Measurements from ENCODE around the gene MEF2C. TPM values are rescaled to one million over a fixed set of nuclear protein-coding genes. Genes with fewer than 3 reads are reported as not detected.

Gene MEF2C
- total RNA-seq, 2 donors from 2014 or later, result 7.3 to 26.9 TPM

DNA sequence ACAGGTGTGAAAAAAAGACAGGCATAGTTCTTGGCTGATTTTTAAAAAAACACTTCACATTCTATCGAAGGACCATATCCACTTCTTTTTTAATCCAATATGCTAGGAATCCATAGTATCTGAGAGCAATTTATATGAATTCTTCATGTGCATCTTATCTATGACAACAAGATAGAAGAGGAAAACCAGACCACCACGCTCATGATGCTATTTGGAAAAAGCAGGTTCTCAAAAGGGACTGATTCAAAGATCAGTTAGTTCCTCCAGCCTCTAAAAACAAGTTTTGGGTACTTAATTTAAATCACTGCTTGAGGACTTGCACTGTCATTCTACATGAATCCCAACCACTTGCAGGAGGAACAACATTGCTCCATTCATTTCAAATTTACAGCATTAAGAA, 6.3 kb downstream of the MEF2C start:
- TF ChIP-seq, protein P1, sequence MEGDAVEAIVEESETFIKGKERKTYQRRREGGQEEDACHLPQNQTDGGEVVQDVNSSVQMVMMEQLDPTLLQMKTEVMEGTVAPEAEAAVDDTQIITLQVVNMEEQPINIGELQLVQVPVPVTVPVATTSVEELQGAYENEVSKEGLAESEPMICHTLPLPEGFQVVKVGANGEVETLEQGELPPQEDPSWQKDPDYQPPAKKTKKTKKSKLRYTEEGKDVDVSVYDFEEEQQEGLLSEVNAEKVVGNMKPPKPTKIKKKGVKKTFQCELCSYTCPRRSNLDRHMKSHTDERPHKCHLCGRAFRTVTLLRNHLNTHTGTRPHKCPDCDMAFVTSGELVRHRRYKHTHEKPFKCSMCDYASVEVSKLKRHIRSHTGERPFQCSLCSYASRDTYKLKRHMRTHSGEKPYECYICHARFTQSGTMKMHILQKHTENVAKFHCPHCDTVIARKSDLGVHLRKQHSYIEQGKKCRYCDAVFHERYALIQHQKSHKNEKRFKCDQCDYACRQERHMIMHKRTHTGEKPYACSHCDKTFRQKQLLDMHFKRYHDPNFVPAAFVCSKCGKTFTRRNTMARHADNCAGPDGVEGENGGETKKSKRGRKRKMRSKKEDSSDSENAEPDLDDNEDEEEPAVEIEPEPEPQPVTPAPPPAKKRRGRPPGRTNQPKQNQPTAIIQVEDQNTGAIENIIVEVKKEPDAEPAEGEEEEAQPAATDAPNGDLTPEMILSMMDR (IDR thresholded peaks at IDR 0.05), result no peak
- Histone ChIP-seq H3K4me3 (no peak overlapping the region), H3K9me3 (no peaks in the 10 kb centered on the region), H3K36me3 (no peaks in the 10 kb centered on the region), H3K4me1 (no peaks in the 10 kb centered on the region), H3K9ac (ENCODE audit: low read depth in 2 of 2, low read length in 2 of 2) (no peak overlapping the region), H3K27me3 (no peaks in the 10 kb centered on the region), H3K27ac (no peak overlapping the region)
- DNase-seq, result no peak
- intact Hi-C loops (cut with DNase I), result loop anchor here (10.0 kb wide), 1 partner anchor 1298 kb away; no protein-coding TSS in a partner anchor

DNA sequence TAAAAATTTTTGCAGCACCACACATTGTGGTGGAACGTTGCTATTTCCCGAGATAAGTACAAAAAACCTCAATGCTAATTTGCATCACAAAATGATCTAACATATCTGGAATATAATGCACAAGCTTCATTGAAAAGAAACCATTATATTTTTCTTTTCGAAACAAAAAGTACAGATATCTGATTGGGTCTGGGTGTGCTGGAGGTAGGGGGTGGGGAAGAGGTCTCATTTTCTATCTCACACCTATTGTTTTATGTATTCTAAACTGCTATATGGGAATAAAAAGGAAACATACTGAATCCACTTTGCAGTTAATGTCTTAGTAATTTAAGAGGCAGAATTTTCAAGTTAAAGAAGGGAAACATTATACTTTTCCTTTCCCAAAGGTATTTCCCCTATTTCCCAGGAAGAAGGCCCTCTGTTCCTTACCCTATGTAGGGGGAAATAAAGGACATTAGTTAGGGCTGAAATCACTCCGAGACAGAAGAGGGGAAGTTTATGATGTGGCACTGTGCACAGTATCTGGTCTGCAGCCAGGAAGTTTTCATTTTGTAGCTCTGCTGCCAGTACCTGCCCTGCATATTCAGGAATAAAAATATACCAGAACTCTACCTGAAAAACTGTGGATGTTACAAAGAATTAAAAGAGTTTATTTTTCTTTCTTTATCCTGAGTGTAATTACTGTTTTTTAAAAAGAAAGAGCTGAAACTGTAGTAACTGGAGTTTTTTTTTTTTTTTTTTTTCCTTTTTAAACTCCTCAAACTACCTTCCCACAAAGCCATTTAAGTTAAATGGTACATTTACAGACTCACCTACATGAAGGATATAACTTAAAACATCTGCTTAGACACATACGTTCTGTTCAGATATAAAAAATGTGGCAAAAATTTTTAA, 7.4 kb downstream of the MEF2C start:
- H3K4me1 ChIP-seq, result no peaks in the 10 kb centered on the region
- H3K27ac ChIP-seq, result no peak overlapping the region
- TF ChIP-seq, protein P1 (IDR thresholded peaks at IDR 0.05), result no peak
- H3K36me3 ChIP-seq, result no peaks in the 10 kb centered on the region
- H3K9me3 ChIP-seq, result no peaks in the 10 kb centered on the region
- no peak overlapping the region for H3K9ac ChIP-seq (ENCODE audit: low read depth in 2 of 2, low read length in 2 of 2)
- intact Hi-C loops (cut with DNase I), result loop anchor here (10.0 kb wide), 1 partner anchor 1299 kb away; no protein-coding TSS in a partner anchor
- no peak overlapping the region for H3K4me3 ChIP-seq
- no peak for DNase-seq
- no peaks in the 10 kb centered on the region for H3K27me3 ChIP-seq

DNA sequence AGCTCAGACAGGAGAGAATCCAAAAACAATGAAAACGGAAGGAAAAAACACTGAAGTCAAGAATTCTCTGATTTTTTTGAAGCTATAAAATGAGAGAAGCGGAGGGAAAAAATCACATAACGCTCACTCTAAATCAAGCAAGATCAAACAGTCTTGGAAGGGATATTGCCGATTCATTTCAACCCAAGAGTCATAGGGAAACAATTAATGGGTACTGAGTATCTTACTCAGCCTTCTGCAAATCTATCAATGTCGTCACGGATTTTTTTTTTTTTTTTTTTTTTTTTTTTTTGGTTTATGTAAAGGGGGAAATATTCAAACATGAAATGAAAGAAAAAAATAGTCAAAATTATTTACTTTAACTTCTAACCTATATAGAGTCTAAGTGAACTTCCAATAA, 9.5 kb downstream of the MEF2C start:
- intact Hi-C loops (cut with DNase I), result loop anchor here (10.0 kb wide), 1 partner anchor 1301 kb away; no protein-coding TSS in a partner anchor
- H3K4me1 ChIP-seq, result no peaks in the 10 kb centered on the region
- no peaks in the 10 kb centered on the region for H3K36me3 ChIP-seq
- no peak overlapping the region for H3K4me3 ChIP-seq
- no peaks in the 10 kb centered on the region for H3K9me3 ChIP-seq
- no peak overlapping the region for H3K9ac ChIP-seq (ENCODE audit: low read depth in 2 of 2, low read length in 2 of 2)
- no peaks in the 10 kb centered on the region for H3K27me3 ChIP-seq
- H3K27ac ChIP-seq, result no peak overlapping the region
- TF ChIP-seq, protein P1 (IDR thresholded peaks at IDR 0.05), result no peak
- DNase-seq, result no peak

DNA sequence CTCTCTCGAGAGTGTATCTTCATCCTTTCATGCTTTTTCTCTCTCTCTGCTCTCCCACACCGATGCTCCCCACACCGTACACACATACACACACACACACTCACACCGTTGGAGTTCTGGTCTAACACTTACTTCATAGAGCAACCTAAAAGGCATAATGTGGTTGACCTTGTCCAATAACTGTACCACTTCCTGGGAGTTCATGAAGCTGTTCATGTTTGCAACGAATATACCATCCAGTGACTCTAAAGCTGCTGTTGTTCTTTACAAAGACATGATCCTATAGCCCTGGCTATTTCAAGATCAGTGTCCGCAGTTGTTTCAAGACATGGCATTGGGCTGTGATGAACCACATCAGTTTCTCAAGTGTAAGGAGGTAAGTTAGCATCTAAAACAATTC, 10.0 kb downstream of the MEF2C start:
- H3K27me3 ChIP-seq, result no peaks in the 10 kb centered on the region
- no peak overlapping the region for H3K9ac ChIP-seq (ENCODE audit: low read depth in 2 of 2, low read length in 2 of 2)
- H3K36me3 ChIP-seq, result no peaks in the 10 kb centered on the region
- H3K4me1 ChIP-seq, result no peaks in the 10 kb centered on the region
- TF ChIP-seq, protein P1 (IDR thresholded peaks at IDR 0.05), result no peak
- H3K4me3 ChIP-seq, result no peak overlapping the region
- no peaks in the 10 kb centered on the region for H3K9me3 ChIP-seq
- no peak overlapping the region for H3K27ac ChIP-seq
- DNase-seq, result no peak
- intact Hi-C loops (cut with DNase I), result loop anchor here (10.0 kb wide), 1 partner anchor 1302 kb away; no protein-coding TSS in a partner anchor

DNA sequence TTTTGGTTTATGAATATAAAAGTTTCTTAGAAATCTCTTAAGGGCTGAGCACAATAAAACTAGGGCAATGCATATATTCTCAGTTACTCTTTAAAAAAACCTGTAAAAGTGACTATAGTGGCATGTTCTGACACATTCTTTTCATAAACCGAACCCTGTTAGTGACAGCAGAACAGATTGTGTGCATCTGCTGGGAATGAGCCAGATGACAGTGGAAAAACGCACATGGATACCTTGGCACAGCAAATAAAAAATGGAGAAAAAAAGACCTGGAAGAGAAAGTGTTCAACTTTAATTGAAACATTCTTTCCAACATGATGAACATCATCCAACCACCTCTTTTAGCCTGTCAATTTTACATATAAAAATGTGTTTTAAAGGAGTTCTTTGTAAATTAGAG, 12.7 kb downstream of the MEF2C start:
- no peak for DNase-seq
- Histone ChIP-seq H3K4me1 (no peaks in the 10 kb centered on the region), H3K9me3 (no peaks in the 10 kb centered on the region), H3K27ac (no peak overlapping the region), H3K36me3 (no peaks in the 10 kb centered on the region), H3K9ac (ENCODE audit: low read depth in 2 of 2, low read length in 2 of 2) (no peak overlapping the region), H3K4me3 (no peak overlapping the region), H3K27me3 (no peaks in the 10 kb centered on the region)
- TF ChIP-seq, protein P1 (IDR thresholded peaks at IDR 0.05), result no peak
- intact Hi-C loops (cut with DNase I), result loop anchor here (10.0 kb wide), 1 partner anchor 1305 kb away; no protein-coding TSS in a partner anchor
